Immature natural killer cell (primary cell): ENCODE measurements around the gene NRM. TPM values are rescaled to one million over a fixed set of nuclear protein-coding genes. Genes with fewer than 3 reads are reported as not detected.

ENCODE experiments used
- DNase-seq, 3 donors: peaks; one replicate each; pipeline ENCODE4 v3.0.0; 2022; ENCODE audit warnings: mixed read lengths in 1 of 3
- H3K27ac Mint-ChIP-seq, 6 donors: one replicate each; pipeline ENCODE4 v1.8.0; 2020; ENCODE audit warnings: mixed read lengths in 6 of 6, mild to moderate bottlenecking in 5 of 6, inconsistent platforms in 4 of 6, moderate library complexity in 3 of 6
- H3K27me3 Mint-ChIP-seq, 3 donors: one replicate each; pipeline ENCODE4 v1.8.0; 2020 to 2021; ENCODE audit warnings: low read depth in 3 of 3, mild to moderate bottlenecking in 3 of 3, mixed read lengths in 3 of 3, moderate library complexity in 3 of 3, inconsistent platforms in 1 of 3
- H3K36me3 Mint-ChIP-seq, 3 donors: one replicate each; pipeline ENCODE4 v1.8.0; 2020; ENCODE audit warnings: mixed read lengths in 3 of 3, inconsistent platforms in 2 of 3, mild to moderate bottlenecking in 2 of 3
- H3K4me1 Mint-ChIP-seq, 2 donors: one replicate each; pipeline ENCODE4 v1.8.0; 2020; ENCODE audit warnings: inconsistent platforms in 2 of 2, mild to moderate bottlenecking in 2 of 2, mixed read lengths in 2 of 2, moderate library complexity in 1 of 2
- H3K4me3 Mint-ChIP-seq, 5 donors: one replicate each; pipeline ENCODE4 v1.8.0; 2020; ENCODE audit warnings: mild to moderate bottlenecking in 5 of 5, mixed read lengths in 5 of 5, inconsistent platforms in 3 of 5, moderate library complexity in 3 of 5
- H3K9me3 Mint-ChIP-seq, 6 donors: one replicate each; pipeline ENCODE4 v1.8.0; 2020; ENCODE audit warnings: mild to moderate bottlenecking in 6 of 6, mixed read lengths in 6 of 6, inconsistent platforms in 4 of 6, moderate library complexity in 3 of 6
- polyA plus RNA-seq, 3 donors: library from polyadenylated mRNA; unstranded; fragments of 300-500 nt; fragmentation: Illumina TruSeq; gene quantifications; one replicate each; pipeline ENCODE4 v1.2.3, GENCODE V29; 2021

The NRM gene
- polyA plus RNA-seq, 3 donors from 2014 or later = 6.7 to 20.1 (median 8.4) TPM

- Mint-ChIP-seq H3K4me3 (peak overlapping the region; percentile 62 to 100 (median 81)), H3K4me1 (peaks cover 49 to 52% of the 10 kb centered on the region in 2 donors), H3K36me3 (peaks cover 6 to 12% (median 9%) of the 10 kb centered on the region in 3 donors), H3K9me3 (no peaks in the 10 kb centered on the region), H3K27me3 (peaks cover 7 to 12% (median 8%) of the 10 kb centered on the region in 3 donors), H3K27ac (peak overlapping the region; percentile 79 to 99 (median 94))
- DNase-seq = no peak
Observed at GRCh38 chr6:30689022-30689865, 1.5 kb downstream of the NRM start.

- no peak for DNase-seq
- Mint-ChIP-seq H3K27me3 (peaks cover 7 to 13% (median 11%) of the 10 kb centered on the region in 3 donors), H3K27ac (peak overlapping the region; percentile 87 to 99 (median 94)), H3K4me1 (peaks cover 52 to 53% of the 10 kb centered on the region in 2 donors), H3K36me3 (peaks cover 11 to 13% (median 12%) of the 10 kb centered on the region in 3 donors), H3K9me3 (no peaks in the 10 kb centered on the region), H3K4me3 (peak overlapping the region; percentile 98 to 100 (median 99))
Observed at GRCh38 chr6:30688569-30688968, 2.2 kb downstream of the NRM start.

- H3K27me3 Mint-ChIP-seq = peaks cover 8 to 15% (median 11%) of the 10 kb centered on the region in 3 donors
- peaks cover 11 to 14% (median 12%) of the 10 kb centered on the region in 3 donors for H3K36me3 Mint-ChIP-seq
- no peak for DNase-seq
- peaks cover 52 to 56% of the 10 kb centered on the region in 2 donors for H3K4me1 Mint-ChIP-seq
- peak overlapping the region; percentile 87 to 99 (median 94) for H3K27ac Mint-ChIP-seq
- H3K4me3 Mint-ChIP-seq = peak overlapping the region; percentile 98 to 100 (median 99)
- H3K9me3 Mint-ChIP-seq = no peaks in the 10 kb centered on the region
Observed at GRCh38 chr6:30687659-30688431, 2.9 kb downstream of the NRM start.

DNA sequence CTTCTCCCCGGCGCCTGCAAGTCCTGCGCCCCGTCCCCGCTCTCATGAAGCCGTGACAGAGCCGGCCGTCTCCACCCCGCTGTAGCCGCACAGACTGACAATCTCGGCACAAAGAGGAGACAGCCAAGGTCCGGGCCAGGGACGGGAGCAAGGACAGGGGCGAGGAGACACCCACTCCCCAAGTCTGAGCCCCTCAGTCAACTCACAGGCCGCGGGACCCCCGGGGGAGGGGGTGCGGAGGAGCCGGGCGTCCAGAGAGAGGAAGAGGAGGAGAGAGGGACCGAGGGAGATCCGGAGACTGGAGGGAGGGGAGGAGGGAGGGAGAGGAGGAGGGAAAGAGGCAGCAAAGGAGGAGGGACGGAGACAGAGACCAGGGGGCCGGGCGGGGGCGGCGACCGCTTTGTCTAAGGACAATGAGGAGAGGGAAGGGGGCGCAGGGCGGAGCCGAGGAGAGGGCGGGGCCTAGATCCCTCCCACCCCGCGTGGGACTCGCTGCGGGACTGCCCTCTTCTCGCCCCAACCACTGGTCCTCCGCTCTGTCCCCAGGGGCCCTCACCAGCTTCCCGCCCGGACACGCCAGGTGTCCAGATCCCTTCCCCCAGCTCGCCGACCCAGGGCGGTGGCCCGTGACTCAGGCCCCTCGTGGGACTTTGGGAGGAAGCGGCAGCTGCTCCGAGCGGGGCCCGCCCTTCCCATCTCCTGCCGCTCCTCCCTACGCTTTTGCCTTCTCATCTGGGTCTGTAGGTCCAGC, 3.7 kb downstream of the NRM start:
- Mint-ChIP-seq H3K27me3 (peaks cover 16 to 22% (median 18%) of the 10 kb centered on the region in 3 donors), H3K4me3 (peak overlapping the region; percentile 98 to 100 (median 99)), H3K36me3 (peaks cover 12 to 17% (median 15%) of the 10 kb centered on the region in 3 donors), H3K9me3 (no peaks in the 10 kb centered on the region), H3K27ac (peak overlapping the region; percentile 87 to 99 (median 94)), H3K4me1 (peaks cover 58 to 61% of the 10 kb centered on the region in 2 donors)
- peak; percentile 55 to 59 (median 56) for DNase-seq

GRCh38 chr6:30686009-30686907, 4.5 kb downstream of the NRM start, which contains the start of gene PPP1R18:
Gene PPP1R18, minus strand, starts transcription at chr6:30686645. Its CDS starts 627 bp downstream, at chr6:30686018.
- peaks cover 16 to 25% (median 18%) of the 10 kb centered on the region in 3 donors for H3K27me3 Mint-ChIP-seq
- peaks cover 62 to 68% of the 10 kb centered on the region in 2 donors for H3K4me1 Mint-ChIP-seq
- H3K27ac Mint-ChIP-seq = peak within 1 kb of the TSS; percentile 91 to 99 (median 96)
- peak; percentile 61 to 68 (median 66) for DNase-seq
- peak within 1 kb of the TSS; percentile 98 to 100 (median 99) for H3K4me3 Mint-ChIP-seq
- H3K9me3 Mint-ChIP-seq = no peaks in the 10 kb centered on the region
- peaks cover 15 to 19% (median 17%) of the 10 kb centered on the region in 3 donors for H3K36me3 Mint-ChIP-seq

DNA sequence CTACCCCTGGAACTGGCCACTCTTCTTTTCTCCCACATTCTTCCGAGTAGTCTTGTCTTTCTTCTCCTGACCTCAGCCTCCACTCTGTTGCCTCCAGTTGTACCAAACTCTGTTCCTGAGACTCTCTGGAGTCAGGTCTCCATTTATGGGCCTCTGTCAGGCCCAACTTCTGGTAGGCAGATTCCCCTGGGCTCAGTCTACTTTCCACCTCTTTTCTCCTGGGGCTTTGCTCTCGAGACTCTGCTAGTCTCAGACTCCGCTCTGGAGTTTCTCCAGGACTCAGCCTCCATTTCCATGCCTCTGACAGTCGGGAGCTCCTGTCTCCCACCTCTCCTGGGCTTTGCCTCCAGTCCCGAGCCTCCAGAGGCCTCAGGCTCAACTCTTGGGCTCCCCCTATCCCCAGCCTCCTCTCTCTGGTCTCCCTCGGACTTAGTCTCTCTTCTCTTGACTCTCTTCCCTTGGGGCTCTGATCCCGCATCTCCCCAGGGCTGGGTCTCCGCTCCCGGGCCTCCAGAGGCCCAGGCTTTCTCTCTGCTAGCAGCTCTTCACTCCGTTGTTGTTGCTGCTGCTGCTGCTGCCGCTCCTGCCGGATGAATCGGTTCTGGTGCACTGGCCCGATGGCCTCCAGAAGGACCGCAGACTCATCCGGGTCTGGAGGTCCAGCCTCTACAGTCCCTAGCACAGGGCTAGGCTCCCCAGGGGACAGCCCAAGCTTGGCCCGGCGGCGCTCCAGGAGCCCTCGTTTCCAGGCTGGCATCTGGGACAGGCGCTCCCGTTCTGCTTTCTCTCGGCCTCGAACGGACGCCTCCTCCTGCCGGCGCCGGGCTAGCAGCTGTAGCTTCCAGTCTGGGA, 5.4 kb downstream of the NRM start:
- Mint-ChIP-seq H3K36me3 (peaks cover 18 to 22% (median 20%) of the 10 kb centered on the region in 3 donors), H3K27ac (peak overlapping the region; percentile 91 to 99 (median 96)), H3K4me1 (peaks cover 62 to 69% of the 10 kb centered on the region in 2 donors), H3K27me3 (peaks cover 16 to 25% (median 16%) of the 10 kb centered on the region in 3 donors), H3K9me3 (no peaks in the 10 kb centered on the region), H3K4me3 (peak overlapping the region; percentile 98 to 100 (median 99))
- peak in 1 of 3 donors; percentile 21 for DNase-seq

DNA sequence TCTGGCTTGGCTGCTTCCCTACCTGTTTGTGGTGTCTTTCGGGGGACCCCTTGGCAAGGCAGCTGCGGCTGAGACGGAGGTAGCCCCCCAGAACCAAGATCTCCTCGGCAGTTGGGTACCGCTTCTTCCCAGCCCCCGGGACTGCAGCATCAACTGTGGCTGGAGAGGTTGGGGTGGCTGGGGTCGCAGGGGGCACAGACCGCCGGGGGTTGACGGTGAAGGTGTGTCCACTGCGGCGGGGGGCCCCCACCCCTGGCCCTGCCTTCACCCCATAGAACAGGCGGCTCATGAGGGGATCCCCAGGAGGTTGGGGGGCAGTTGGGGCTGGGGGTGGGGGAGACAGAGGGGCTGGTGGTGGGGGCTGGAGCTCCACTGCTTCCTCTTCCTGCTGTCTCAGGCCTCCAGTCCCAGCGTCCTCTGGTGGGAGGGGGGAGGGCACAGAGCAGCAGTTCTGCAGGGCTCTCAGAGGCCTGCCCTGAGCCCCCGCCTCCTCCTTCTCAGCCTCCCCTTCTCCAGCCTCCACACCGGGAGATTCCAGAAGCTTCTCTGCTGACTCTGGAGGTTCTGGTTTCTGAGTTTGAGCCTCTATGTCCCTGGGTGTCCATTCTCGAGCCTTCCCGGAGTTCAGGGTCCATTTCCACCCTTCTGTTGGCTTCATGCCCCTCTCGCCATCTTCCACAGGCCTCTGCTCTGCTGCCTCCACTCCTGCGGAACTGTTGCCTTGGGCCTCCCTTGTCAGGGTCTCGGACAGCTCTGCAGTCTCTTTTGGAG, 6.2 kb downstream of the NRM start:
- H3K27me3 Mint-ChIP-seq = peaks cover 16 to 25% (median 16%) of the 10 kb centered on the region in 3 donors
- H3K36me3 Mint-ChIP-seq = peaks cover 25 to 29% (median 29%) of the 10 kb centered on the region in 3 donors
- H3K27ac Mint-ChIP-seq = peak overlapping the region; percentile 95 to 100 (median 99)
- H3K9me3 Mint-ChIP-seq = no peaks in the 10 kb centered on the region
- peak; percentile 40 to 43 (median 42) for DNase-seq
- H3K4me1 Mint-ChIP-seq = peaks cover 62 to 69% of the 10 kb centered on the region in 2 donors
- H3K4me3 Mint-ChIP-seq = peak overlapping the region; percentile 98 to 100 (median 99)

DNA sequence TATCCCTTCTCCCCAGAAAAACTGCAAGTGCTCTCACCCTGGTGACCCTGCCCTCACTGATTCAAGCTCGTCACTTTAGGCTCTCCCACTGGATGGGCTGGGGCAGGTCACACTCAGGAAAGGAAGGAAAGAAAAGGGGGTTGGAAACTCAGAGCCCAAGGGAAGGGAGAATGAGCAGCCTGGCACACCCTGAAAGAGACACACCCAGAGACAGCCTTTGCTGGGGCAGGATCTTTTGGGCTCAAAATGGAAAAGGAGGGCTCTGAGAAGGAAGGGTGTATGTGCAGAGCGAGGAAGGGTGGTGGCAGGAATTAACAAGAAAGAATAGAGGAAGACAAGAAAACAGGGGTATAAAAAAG, 6.8 kb downstream of the NRM start:
- Mint-ChIP-seq H3K27me3 (peaks cover 16 to 25% (median 17%) of the 10 kb centered on the region in 3 donors), H3K4me3 (peak overlapping the region; percentile 98 to 100 (median 99)), H3K4me1 (peaks cover 62 to 69% of the 10 kb centered on the region in 2 donors), H3K36me3 (peaks cover 27 to 33% (median 31%) of the 10 kb centered on the region in 3 donors), H3K9me3 (no peaks in the 10 kb centered on the region), H3K27ac (peak overlapping the region; percentile 95 to 100 (median 99))
- DNase-seq = no peak

GRCh38 chr6:30683183-30683979, 7.4 kb downstream of the NRM start:
- peaks cover 61 to 68% of the 10 kb centered on the region in 2 donors for H3K4me1 Mint-ChIP-seq
- peaks cover 16 to 23% (median 17%) of the 10 kb centered on the region in 3 donors for H3K27me3 Mint-ChIP-seq
- DNase-seq = peak in 1 of 3 donors; percentile 23
- peak overlapping the region; percentile 98 to 100 (median 99) for H3K4me3 Mint-ChIP-seq
- peaks cover 30 to 36% (median 34%) of the 10 kb centered on the region in 3 donors for H3K36me3 Mint-ChIP-seq
- H3K27ac Mint-ChIP-seq = peak overlapping the region; percentile 95 to 100 (median 99)
- H3K9me3 Mint-ChIP-seq = no peaks in the 10 kb centered on the region
